H9 (cell line): ENCODE measurements around the gene ATF6. TPM values are rescaled to one million over a fixed set of nuclear protein-coding genes. Genes with fewer than 3 reads are reported as not detected.

ENCODE experiments used
- DNase-seq: peaks from one replicate; pipeline ENCODE4 v3.0.0-alpha.2; 2017
- H2AFZ ChIP-seq: one replicate; pipeline ENCODE4 v1.6.1; 2013; ENCODE audit warnings: mild to moderate bottlenecking, low read length, control low read depth, moderate library complexity
- H2AK5ac ChIP-seq: 2 replicates; pipeline ENCODE4 v1.6.1; 2013; ENCODE audit warnings: low read length, control low read depth, mixed read lengths; ENCODE audit not compliant: insufficient read length
- H2BK120ac ChIP-seq: one replicate; pipeline ENCODE4 v1.6.1; 2013; ENCODE audit warnings: low read depth, mild to moderate bottlenecking, low read length, control low read depth, inconsistent platforms; ENCODE audit not compliant: poor library complexity, severe bottlenecking
- H2BK12ac ChIP-seq: 2 replicates; pipeline ENCODE4 v1.6.1; 2013; ENCODE audit warnings: low read length, control low read depth, mixed read lengths, low read depth; ENCODE audit not compliant: insufficient read length
- H2BK15ac ChIP-seq: 2 replicates; pipeline ENCODE4 v1.6.1; 2013; ENCODE audit warnings: low read depth, low read length, control low read depth
- H2BK20ac ChIP-seq: one replicate; pipeline ENCODE4 v1.6.1; 2013; ENCODE audit warnings: low read depth, mild to moderate bottlenecking, low read length, control low read depth, inconsistent platforms; ENCODE audit not compliant: poor library complexity, severe bottlenecking
- H2BK5ac ChIP-seq: 2 replicates; pipeline ENCODE4 v1.6.1; 2013; ENCODE audit warnings: low read length, control low read depth, mixed read lengths; ENCODE audit not compliant: insufficient read length
- H3K14ac ChIP-seq: 2 replicates; pipeline ENCODE4 v1.6.1; 2013; ENCODE audit warnings: low read length, control low read depth; ENCODE audit not compliant: insufficient read depth
- H3K18ac ChIP-seq: 2 replicates; pipeline ENCODE4 v1.6.1; 2013; ENCODE audit warnings: low read depth, mild to moderate bottlenecking, mixed read lengths, low read length, control low read depth; ENCODE audit not compliant: insufficient read length
- H3K23ac ChIP-seq: 2 replicates; pipeline ENCODE4 v1.6.1; 2013; ENCODE audit warnings: low read length, control low read depth, mixed read lengths, low read depth; ENCODE audit not compliant: insufficient read length
- H3K23me2 ChIP-seq: 2 replicates; pipeline ENCODE4 v1.6.1; 2013; ENCODE audit warnings: low read depth, mild to moderate bottlenecking, mixed read lengths, low read length, control low read depth; ENCODE audit not compliant: insufficient read length, poor library complexity, severe bottlenecking
- H3K27ac ChIP-seq: 2 replicates; pipeline ENCODE4 v1.5.1; 2013; ENCODE audit warnings: low read length, control low read depth, mixed read lengths, low read depth; ENCODE audit not compliant: insufficient read length
- H3K27me3 ChIP-seq: 2 replicates; pipeline ENCODE4 v1.6.1; 2013; ENCODE audit warnings: low read length, control low read depth, inconsistent platforms; ENCODE audit not compliant: insufficient read depth
- H3K4ac ChIP-seq: 2 replicates; pipeline ENCODE4 v1.6.1; 2013; ENCODE audit warnings: low read depth, mild to moderate bottlenecking, control low read depth, inconsistent platforms, low read length, moderate library complexity
- H3K4me1 ChIP-seq: 2 replicates; pipeline ENCODE4 v1.6.1; 2013; ENCODE audit warnings: low read length, control low read depth, inconsistent platforms; ENCODE audit not compliant: insufficient read depth
- H3K4me2 ChIP-seq: 2 replicates; pipeline ENCODE4 v1.6.1; 2013; ENCODE audit warnings: low read length, control low read depth, mixed read lengths; ENCODE audit not compliant: insufficient read length, insufficient read depth
- H3K56ac ChIP-seq: 2 replicates; pipeline ENCODE4 v1.6.1; 2013; ENCODE audit warnings: low read depth, mild to moderate bottlenecking, mixed read lengths, low read length, control low read depth; ENCODE audit not compliant: insufficient read length
- H3K79me1 ChIP-seq: 2 replicates; pipeline ENCODE4 v1.6.1; 2013; ENCODE audit warnings: low read depth, mild to moderate bottlenecking, moderate library complexity, low read length, control low read depth, inconsistent platforms; ENCODE audit not compliant: insufficient read depth, poor library complexity, severe bottlenecking
- H3K79me2 ChIP-seq: 2 replicates; pipeline ENCODE4 v1.6.1; 2013; ENCODE audit warnings: low read length, control low read depth, inconsistent platforms; ENCODE audit not compliant: insufficient read depth
- H3K9ac ChIP-seq: 2 replicates; pipeline ENCODE4 v1.6.1; 2013; ENCODE audit warnings: low read length, control low read depth, mixed read lengths; ENCODE audit not compliant: insufficient read length; ENCODE audit errors: extremely low read depth
- H3K9me3 ChIP-seq: one replicate; pipeline ENCODE4 v1.6.1; 2013; ENCODE audit warnings: low read depth, low read length, inconsistent platforms; ENCODE audit not compliant: control insufficient read depth
- H3T11ph ChIP-seq: one replicate; pipeline ENCODE4 v1.6.1; 2013; ENCODE audit warnings: mild to moderate bottlenecking, low read length, control low read depth, inconsistent platforms
- H4K20me1 ChIP-seq: one replicate; pipeline ENCODE4 v1.6.1; 2013; ENCODE audit not compliant: control insufficient read depth, insufficient read length, insufficient read depth
- H4K5ac ChIP-seq: 2 replicates; pipeline ENCODE4 v1.6.1; 2013; ENCODE audit warnings: low read depth, mild to moderate bottlenecking, mixed read lengths, low read length, control low read depth; ENCODE audit not compliant: insufficient read length
- H4K8ac ChIP-seq: replicated peaks from 2 replicates; pipeline ENCODE4 v1.6.1; 2013; ENCODE audit warnings: low read length, control low read depth, mixed read lengths, low read depth; ENCODE audit not compliant: insufficient read length
- H4K91ac ChIP-seq: 2 replicates; pipeline ENCODE4 v1.6.1; 2013; ENCODE audit warnings: low read depth, mild to moderate bottlenecking, moderate library complexity, mixed read lengths, low read length, control low read depth; ENCODE audit not compliant: insufficient read length
- H3K27ac Mint-ChIP-seq, 3 experiments: 2 replicates in 2 of 3; 3 replicates in 1 of 3; pipeline ENCODE4 v1.8.0; 2020 to 2021; ENCODE audit warnings: mixed read lengths in 3 of 3, mild to moderate bottlenecking in 1 of 3, moderate library complexity in 1 of 3
- H3K27me3 Mint-ChIP-seq: 2 replicates; pipeline ENCODE4 v1.8.0; 2021; ENCODE audit warnings: low read depth, mild to moderate bottlenecking, moderate library complexity, mixed read lengths
- H3K36me3 Mint-ChIP-seq, 3 experiments: 2 replicates in 2 of 3; 3 replicates in 1 of 3; pipeline ENCODE4 v1.8.0; 2020 to 2021; ENCODE audit warnings: low read depth in 3 of 3, mixed read lengths in 3 of 3; ENCODE audit not compliant: insufficient read depth in 1 of 3
- H3K4me1 Mint-ChIP-seq, 2 experiments: 2 replicates each; pipeline ENCODE4 v1.8.0; 2020; ENCODE audit warnings: mixed read lengths in 2 of 2
- H3K4me3 Mint-ChIP-seq, 2 experiments: 2 replicates in 1 of 2; 3 replicates in 1 of 2; pipeline ENCODE4 v1.8.0; 2020 to 2021; ENCODE audit warnings: mild to moderate bottlenecking in 2 of 2, mixed read lengths in 2 of 2, moderate library complexity in 1 of 2
- H3K9me3 Mint-ChIP-seq, 2 experiments: 2 replicates in 1 of 2; 3 replicates in 1 of 2; pipeline ENCODE4 v1.8.0; 2020; ENCODE audit warnings: mild to moderate bottlenecking in 2 of 2, mixed read lengths in 2 of 2, moderate library complexity in 1 of 2
- WGBS: extraction: QIAGEN DNeasy Blood & Tissue Kit; methylation state at CpG from one replicate; pipeline ENCODE4 v1.1.7; 2013; ENCODE audit warnings: missing lambda C conversion rate, low lambda C conversion rate, mixed read lengths; ENCODE audit not compliant: insufficient read length; ENCODE audit errors: extremely low coverage; 5-methylcytosine and 5-hydroxymethylcytosine counted together
- total RNA-seq: library from RNA; stranded (reverse); gene quantifications from 2 replicates; pipeline ENCODE4 v1.2.1, GENCODE V29; 2021
- TF ChIP-seq, protein P1 (sequence below): fragments of 200-600 bp; sonication (generic); conservative IDR thresholded peaks from 3 replicates; pipeline ENCODE4 v1.8.0; 2021; ENCODE audit warnings: antibody characterized with exemption, mild to moderate bottlenecking

The ATF6 gene
- total RNA-seq, 1 experiment from 2014 or later: 11.2 TPM

DNA sequence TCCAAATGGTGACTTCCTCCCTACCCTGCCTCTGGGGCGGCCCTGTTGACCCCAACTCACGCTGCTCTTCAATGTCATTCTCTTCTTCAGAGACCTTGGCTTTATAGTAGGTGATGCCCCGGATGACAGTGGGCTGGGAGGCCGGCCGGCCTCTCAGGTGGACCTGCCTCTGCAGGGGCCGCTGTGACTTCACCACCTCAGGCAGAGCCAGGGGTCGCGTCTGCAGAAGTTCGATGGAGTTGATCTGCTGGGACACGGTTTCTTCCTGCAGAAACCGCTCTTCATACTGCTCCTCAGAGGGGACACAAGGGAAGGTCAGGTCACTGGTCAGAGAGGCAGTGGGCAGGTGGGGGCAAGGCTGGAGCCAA is 233.9 kb downstream of the ATF6 start:
- no peaks in the 10 kb centered on the region for H3K9me3 ChIP-seq
- H3K9ac ChIP-seq: no peak overlapping the region
- no peak overlapping the region for H2BK15ac ChIP-seq
- no peak overlapping the region for H4K91ac ChIP-seq
- no peak overlapping the region for H2AFZ ChIP-seq
- TF ChIP-seq, protein P1, sequence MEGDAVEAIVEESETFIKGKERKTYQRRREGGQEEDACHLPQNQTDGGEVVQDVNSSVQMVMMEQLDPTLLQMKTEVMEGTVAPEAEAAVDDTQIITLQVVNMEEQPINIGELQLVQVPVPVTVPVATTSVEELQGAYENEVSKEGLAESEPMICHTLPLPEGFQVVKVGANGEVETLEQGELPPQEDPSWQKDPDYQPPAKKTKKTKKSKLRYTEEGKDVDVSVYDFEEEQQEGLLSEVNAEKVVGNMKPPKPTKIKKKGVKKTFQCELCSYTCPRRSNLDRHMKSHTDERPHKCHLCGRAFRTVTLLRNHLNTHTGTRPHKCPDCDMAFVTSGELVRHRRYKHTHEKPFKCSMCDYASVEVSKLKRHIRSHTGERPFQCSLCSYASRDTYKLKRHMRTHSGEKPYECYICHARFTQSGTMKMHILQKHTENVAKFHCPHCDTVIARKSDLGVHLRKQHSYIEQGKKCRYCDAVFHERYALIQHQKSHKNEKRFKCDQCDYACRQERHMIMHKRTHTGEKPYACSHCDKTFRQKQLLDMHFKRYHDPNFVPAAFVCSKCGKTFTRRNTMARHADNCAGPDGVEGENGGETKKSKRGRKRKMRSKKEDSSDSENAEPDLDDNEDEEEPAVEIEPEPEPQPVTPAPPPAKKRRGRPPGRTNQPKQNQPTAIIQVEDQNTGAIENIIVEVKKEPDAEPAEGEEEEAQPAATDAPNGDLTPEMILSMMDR: no peak
- Mint-ChIP-seq H3K36me3 (peaks cover 0 to 1% (median 0%) of the 10 kb centered on the region in 3 experiments; a peak in 1 of 7 replicates), H3K4me3 (no peak overlapping the region), H3K27ac (no peak overlapping the region), H3K9me3 (no peaks in the 10 kb centered on the region), H3K27me3 (no peaks in the 10 kb centered on the region), H3K4me1 (peaks cover 4 to 6% of the 10 kb centered on the region in 2 experiments)
- no peak overlapping the region for H2AK5ac ChIP-seq
- no peaks in the 10 kb centered on the region for H3K79me2 ChIP-seq
- H3K23ac ChIP-seq: no peak overlapping the region
- no peak overlapping the region for H3T11ph ChIP-seq
- no peaks in the 10 kb centered on the region for H4K20me1 ChIP-seq
- no peak overlapping the region for H3K14ac ChIP-seq
- H3K27ac ChIP-seq: no peak overlapping the region
- H3K27me3 ChIP-seq: no peaks in the 10 kb centered on the region
- no peak overlapping the region for H2BK12ac ChIP-seq
- DNase-seq: no peak
- H4K5ac ChIP-seq: no peak overlapping the region
- WGBS: no CpG with 5 or more reads among the region's 11 CpGs
- H3K79me1 ChIP-seq: no peaks in the 10 kb centered on the region
- H2BK20ac ChIP-seq: no peak overlapping the region
- no peaks in the 10 kb centered on the region for H3K23me2 ChIP-seq
- no peak overlapping the region for H3K4ac ChIP-seq
- H3K56ac ChIP-seq: no peak overlapping the region
- no peaks in the 10 kb centered on the region for H3K4me1 ChIP-seq
- H2BK120ac ChIP-seq: no peak overlapping the region
- H3K4me2 ChIP-seq: no peak overlapping the region
- H4K8ac ChIP-seq: no peak overlapping the region
- no peak overlapping the region for H2BK5ac ChIP-seq
- no peak overlapping the region for H3K18ac ChIP-seq
